Neuronal stem cell (in vitro differentiated cells): ENCODE measurements around the gene GNPTG.

Source experiments
- DNase-seq: peaks from one replicate; pipeline ENCODE4 v3.0.0-alpha.2; 2013; ENCODE audit warnings: low spot score
- H2AFZ ChIP-seq: one replicate; pipeline ENCODE4 v1.6.1; 2013; ENCODE audit warnings: mild to moderate bottlenecking, low read length, inconsistent platforms
- H2AK5ac ChIP-seq: 2 replicates; pipeline ENCODE4 v1.6.1; 2013; ENCODE audit warnings: low read depth, mild to moderate bottlenecking, inconsistent platforms, low read length, moderate library complexity, mixed read lengths
- H2BK120ac ChIP-seq: 2 replicates; pipeline ENCODE4 v1.6.1; 2013; ENCODE audit warnings: low read depth, mild to moderate bottlenecking, inconsistent platforms, low read length, moderate library complexity, mixed read lengths
- H2BK12ac ChIP-seq: one replicate; pipeline ENCODE4 v1.6.1; 2013; ENCODE audit warnings: low read length, inconsistent platforms
- H2BK15ac ChIP-seq: 2 replicates; pipeline ENCODE4 v1.6.1; 2013; ENCODE audit warnings: mild to moderate bottlenecking, low read length, inconsistent platforms, mixed read lengths
- H2BK5ac ChIP-seq: one replicate; pipeline ENCODE4 v1.6.1; 2013; ENCODE audit warnings: inconsistent platforms, mild to moderate bottlenecking, low read length, moderate library complexity
- H3K14ac ChIP-seq: one replicate; pipeline ENCODE4 v1.6.1; 2013; ENCODE audit warnings: low read length, inconsistent platforms
- H3K18ac ChIP-seq: 2 replicates; pipeline ENCODE4 v1.6.1; 2013; ENCODE audit warnings: low read length, inconsistent platforms
- H3K23ac ChIP-seq: 2 replicates; pipeline ENCODE4 v1.6.1; 2013; ENCODE audit warnings: low read depth, mild to moderate bottlenecking, mixed read lengths, low read length, inconsistent platforms; ENCODE audit not compliant: poor library complexity
- H3K27ac ChIP-seq: replicated peaks from 3 replicates; pipeline ENCODE4 v1.5.1; 2013; ENCODE audit warnings: low read length, inconsistent platforms
- H3K27me3 ChIP-seq, 3 experiments: 2 replicates each; pipeline ENCODE4 v1.6.1; 2013; ENCODE audit warnings: low read length in 3 of 3, mild to moderate bottlenecking in 2 of 3, inconsistent platforms in 1 of 3, low read depth in 1 of 3, mixed read lengths in 1 of 3, moderate library complexity in 1 of 3; ENCODE audit not compliant: control insufficient read depth in 3 of 3, insufficient read depth in 3 of 3
- H3K36me3 ChIP-seq, 2 donors: replicated peaks in 1 of 2; 2 replicates each; pipeline ENCODE4 v1.6.1; 2013; ENCODE audit warnings: low read length in 2 of 2; ENCODE audit not compliant: control insufficient read depth in 2 of 2, insufficient read depth in 2 of 2
- H3K4ac ChIP-seq: 2 replicates; pipeline ENCODE4 v1.6.1; 2013; ENCODE audit warnings: inconsistent platforms, mild to moderate bottlenecking, low read length, moderate library complexity
- H3K4me1 ChIP-seq, 2 donors: 1 replicate in 1 of 2; 2 replicates in 1 of 2; pipeline ENCODE4 v1.6.1; 2013; ENCODE audit warnings: low read length in 2 of 2, low read depth in 1 of 2; ENCODE audit not compliant: control insufficient read depth in 2 of 2, insufficient read depth in 1 of 2
- H3K4me2 ChIP-seq: one replicate; pipeline ENCODE4 v1.6.1; 2013; ENCODE audit warnings: mild to moderate bottlenecking, low read length, inconsistent platforms; ENCODE audit not compliant: insufficient read depth, poor library complexity, severe bottlenecking
- H3K4me3 ChIP-seq, 2 donors: 2 replicates each; pipeline ENCODE4 v1.5.1; 2013; ENCODE audit warnings: low read length in 2 of 2, mild to moderate bottlenecking in 2 of 2, inconsistent platforms in 1 of 2, moderate library complexity in 1 of 2
- H3K79me1 ChIP-seq: one replicate; pipeline ENCODE4 v1.6.1; 2013; ENCODE audit warnings: low read depth, mild to moderate bottlenecking, inconsistent platforms, low read length, moderate library complexity
- H3K9ac ChIP-seq: one replicate; pipeline ENCODE4 v1.6.1; 2013; ENCODE audit warnings: mild to moderate bottlenecking, low read depth, low read length, inconsistent platforms; ENCODE audit not compliant: poor library complexity
- H3K9me3 ChIP-seq, 2 donors: replicated peaks in 1 of 2; 2 replicates each; pipeline versions ENCODE3 to v1.6.1; 2013; ENCODE audit warnings: low read length in 2 of 2, mild to moderate bottlenecking in 2 of 2, inconsistent platforms in 1 of 2, low read depth in 1 of 2, mixed read lengths in 1 of 2, moderate library complexity in 1 of 2; ENCODE audit not compliant: control insufficient read depth in 2 of 2, insufficient read depth in 1 of 2
- H4K8ac ChIP-seq: one replicate; pipeline ENCODE4 v1.6.1; 2013; ENCODE audit warnings: low read depth, mild to moderate bottlenecking, inconsistent platforms, low read length, moderate library complexity
- H4K91ac ChIP-seq: one replicate; pipeline ENCODE4 v1.6.1; 2013; ENCODE audit warnings: low read length, low read depth, mild to moderate bottlenecking, inconsistent platforms; ENCODE audit not compliant: poor library complexity
- WGBS, 2 donors: extraction: QIAGEN DNeasy Blood & Tissue Kit; methylation state at CpG; one replicate each; pipeline ENCODE4 v1.1.7; 2013; ENCODE audit warnings: missing lambda C conversion rate in 2 of 2, mixed read lengths in 1 of 2; ENCODE audit not compliant: insufficient read length in 2 of 2, insufficient replicate concordance in 1 of 2; ENCODE audit errors: extremely low coverage in 2 of 2; 5-methylcytosine and 5-hydroxymethylcytosine counted together

Gene GNPTG

GRCh38 chr16:1308036-1308976 lies 43.4 kb upstream of the GNPTG start:
- H4K91ac ChIP-seq = no peak overlapping the region
- peak overlapping the region; percentile 58 for H3K27ac ChIP-seq
- no peak overlapping the region for H2BK120ac ChIP-seq
- H3K36me3 ChIP-seq = peaks cover 10 to 30% of the 10 kb centered on the region in 2 donors
- peaks cover 0 to 5% (median 0%) of the 10 kb centered on the region in 3 experiments for H3K27me3 ChIP-seq
- H2AFZ ChIP-seq = peak overlapping the region; percentile 95
- peaks cover 6% of the 10 kb centered on the region for H3K79me1 ChIP-seq
- H2BK12ac ChIP-seq = no peak overlapping the region
- H3K9ac ChIP-seq = peak overlapping the region; percentile 70
- H4K8ac ChIP-seq = no peak overlapping the region
- DNase-seq = no peak
- H3K4me3 ChIP-seq = peak overlapping the region; percentile 83 to 99
- 99 to 100% methylated on average over 2 to 5 of the region's 43 CpGs for WGBS, 2 donors
- H3K4me2 ChIP-seq = peak overlapping the region; percentile 54
- peak overlapping the region; percentile 87 for H3K18ac ChIP-seq
- H3K4me1 ChIP-seq = peaks cover 12 to 13% of the 10 kb centered on the region in 2 donors
- H3K4ac ChIP-seq = no peak overlapping the region
- no peak overlapping the region for H2BK5ac ChIP-seq
- no peak overlapping the region for H3K23ac ChIP-seq
- H3K9me3 ChIP-seq = no peaks in the 10 kb centered on the region
- H3K14ac ChIP-seq = no peak overlapping the region
- no peak overlapping the region for H2BK15ac ChIP-seq
- peak overlapping the region; percentile 70 for H2AK5ac ChIP-seq

- Histone ChIP-seq H3K4ac (no peak within 1 kb of the TSS), H3K79me1 (peaks cover 14% of the 10 kb centered on the region), H3K9me3 (no peaks in the 10 kb centered on the region), H3K36me3 (peaks cover 18 to 39% of the 10 kb centered on the region in 2 donors), H3K4me3 (peak within 1 kb of the TSS; percentile 96 to 99), H2AFZ (peak within 1 kb of the TSS; percentile 95), H2AK5ac (peak within 1 kb of the TSS; percentile 70), H3K27ac (peak within 1 kb of the TSS; percentile 97), H2BK12ac (peak within 1 kb of the TSS; percentile 73), H3K4me1 (peaks cover 12 to 13% of the 10 kb centered on the region in 2 donors), H3K23ac (no peak within 1 kb of the TSS), H4K8ac (no peak within 1 kb of the TSS), H3K27me3 (peaks cover 0 to under 1% (median 0%) of the 10 kb centered on the region in 3 experiments), H2BK120ac (peak within 1 kb of the TSS; percentile 87), H3K18ac (peak within 1 kb of the TSS; percentile 100), H4K91ac (peak within 1 kb of the TSS; percentile 85), H2BK5ac (peak within 1 kb of the TSS; percentile 100), H3K9ac (peak within 1 kb of the TSS; percentile 93), H3K4me2 (peak within 1 kb of the TSS; percentile 81), H3K14ac (peak within 1 kb of the TSS; percentile 38), H2BK15ac (no peak within 1 kb of the TSS)
- DNase-seq = peak; percentile 99
- no CpG with 5 or more reads among the region's 117 CpGs for WGBS, 2 donors
Observed at GRCh38 chr16:1308977-1309885, 42.5 kb upstream of the GNPTG start, which contains the start of gene UBE2I. Gene UBE2I, plus strand, starts transcription at chr16:1309636. Its CDS starts 4,395 bp downstream, at chr16:1314031.

GRCh38 chr16:1309888-1310831 lies 41.6 kb upstream of the GNPTG start:
- peaks cover 12 to 13% of the 10 kb centered on the region in 2 donors for H3K4me1 ChIP-seq
- peaks cover 23% of the 10 kb centered on the region for H3K79me1 ChIP-seq
- H3K4me3 ChIP-seq = peak overlapping the region; percentile 96 to 99
- H2BK5ac ChIP-seq = no peak overlapping the region
- H4K8ac ChIP-seq = no peak overlapping the region
- no peak overlapping the region for H2BK15ac ChIP-seq
- peak overlapping the region; percentile 86 for H3K9ac ChIP-seq
- no peak overlapping the region for H2BK12ac ChIP-seq
- DNase-seq = no peak
- peak overlapping the region; percentile 49 for H2AK5ac ChIP-seq
- WGBS, 2 donors = no CpG with 5 or more reads among the region's 77 CpGs
- H3K18ac ChIP-seq = peak overlapping the region; percentile 23
- peaks cover 26 to 48% of the 10 kb centered on the region in 2 donors for H3K36me3 ChIP-seq
- no peak overlapping the region for H3K23ac ChIP-seq
- no peak overlapping the region for H3K4ac ChIP-seq
- H2AFZ ChIP-seq = no peak overlapping the region
- H3K27ac ChIP-seq = no peak overlapping the region
- no peaks in the 10 kb centered on the region for H3K27me3 ChIP-seq
- peak overlapping the region; percentile 81 for H3K4me2 ChIP-seq
- no peak overlapping the region for H2BK120ac ChIP-seq
- H3K9me3 ChIP-seq = no peaks in the 10 kb centered on the region
- no peak overlapping the region for H3K14ac ChIP-seq
- no peak overlapping the region for H4K91ac ChIP-seq
